IMR-90 (cell line): ENCODE measurements around the gene MRPL12. TPM values are rescaled to one million over a fixed set of nuclear protein-coding genes. Genes with fewer than 3 reads are reported as not detected.

Experiments used
- ATAC-seq: fragments of 200-7000 bp; cut with Tn5 transposase; 2 replicates; pipeline ENCODE4 v1.9.1; 2020; ENCODE audit warnings: low read depth, mild to moderate bottlenecking, moderate library complexity
- BruUV-seq: library from RNA; stranded (reverse); fragments of 400-500 nt; replicated peaks from 2 replicates; lab custom pipeline; 2021; lab: Mats Ljungman, UMichigan
- CTCF ChIA-PET: fragments of 300-600 bp; formaldehyde crosslinking; extraction: SDS; loops from one replicate; lab custom pipeline; 2021; ENCODE audit warnings: antibody characterized with exemption; lab: Yijun Ruan, JAX
- POLR2A ChIA-PET: fragments of 300-600 bp; sonication (Branson Sonifier 250); formaldehyde crosslinking; loops from one replicate; lab custom pipeline; 2022; ENCODE audit warnings: antibody characterized with exemption; ENCODE audit not compliant: unreplicated experiment; lab: Charles Lee
- DNase-seq: peaks from one replicate; pipeline ENCODE4 v3.0.0; 2013
- H2AFZ ChIP-seq: replicated peaks from 2 replicates; pipeline ENCODE3; 2013; ENCODE audit warnings: low read length, mild to moderate bottlenecking; ENCODE audit not compliant: poor library complexity
- H2AK5ac ChIP-seq: 2 replicates; pipeline ENCODE4 v1.6.1; 2013; ENCODE audit warnings: low read depth, low read length, inconsistent platforms
- H2AK9ac ChIP-seq: replicated peaks from 2 replicates; pipeline ENCODE3; 2013; ENCODE audit warnings: mild to moderate bottlenecking, low read depth, low read length, moderate library complexity; ENCODE audit not compliant: poor library complexity
- H2BK120ac ChIP-seq: 2 replicates; pipeline ENCODE4 v1.6.1; 2013; ENCODE audit warnings: low read depth, low read length, inconsistent platforms
- H2BK15ac ChIP-seq: 3 replicates; pipeline ENCODE4 v1.6.1; 2013; ENCODE audit warnings: low read depth, low read length, inconsistent platforms
- H2BK20ac ChIP-seq: 2 replicates; pipeline ENCODE4 v1.6.1; 2013; ENCODE audit warnings: low read depth, mild to moderate bottlenecking, inconsistent platforms, low read length, moderate library complexity
- H2BK5ac ChIP-seq: 2 replicates; pipeline ENCODE4 v1.6.1; 2013; ENCODE audit warnings: mild to moderate bottlenecking, low read depth, low read length, inconsistent platforms; ENCODE audit not compliant: poor library complexity, severe bottlenecking
- H3K14ac ChIP-seq: replicated peaks from 2 replicates; pipeline ENCODE4 v1.6.1; 2013; ENCODE audit warnings: low read depth, low read length, inconsistent platforms
- H3K18ac ChIP-seq: 2 replicates; pipeline ENCODE4 v1.6.1; 2013; ENCODE audit warnings: low read depth, low read length, control low read depth
- H3K23ac ChIP-seq: 2 replicates; pipeline ENCODE4 v1.6.1; 2013; ENCODE audit warnings: low read depth, low read length, inconsistent platforms
- H3K27ac ChIP-seq: 2 replicates; pipeline ENCODE4 v1.5.1; 2013; ENCODE audit warnings: mild to moderate bottlenecking, control low read depth, low read length; ENCODE audit not compliant: insufficient read depth
- H3K27me3 ChIP-seq: 2 replicates; pipeline ENCODE4 v1.6.1; 2013; ENCODE audit warnings: low read length; ENCODE audit not compliant: control insufficient read depth, insufficient read depth
- H3K36me3 ChIP-seq: 2 replicates; pipeline ENCODE4 v1.6.1; 2013; ENCODE audit warnings: low read length, mixed read lengths; ENCODE audit not compliant: control insufficient read depth, insufficient read depth
- H3K4ac ChIP-seq: 2 replicates; pipeline ENCODE4 v1.6.1; 2013; ENCODE audit warnings: low read depth, low read length, inconsistent platforms
- H3K4me1 ChIP-seq: 2 replicates; pipeline ENCODE4 v1.6.1; 2013; ENCODE audit warnings: low read length, mixed read lengths; ENCODE audit not compliant: control insufficient read depth, insufficient read depth
- H3K4me2 ChIP-seq: 2 replicates; pipeline ENCODE4 v1.6.1; 2013; ENCODE audit warnings: low read depth, mild to moderate bottlenecking, control low read depth, low read length, moderate library complexity
- H3K4me3 ChIP-seq: 2 replicates; pipeline ENCODE4 v1.5.1; 2013; ENCODE audit warnings: low read depth, mild to moderate bottlenecking, control low read depth, low read length, moderate library complexity; ENCODE audit not compliant: insufficient read depth
- H3K56ac ChIP-seq: 2 replicates; pipeline ENCODE4 v1.6.1; 2013; ENCODE audit warnings: low read length, inconsistent platforms; ENCODE audit not compliant: insufficient read depth; ENCODE audit errors: extremely low read depth
- H3K79me1 ChIP-seq, 2 experiments: 2 replicates each; pipeline ENCODE4 v1.6.1; 2013; ENCODE audit warnings: low read length in 2 of 2, inconsistent platforms in 1 of 2, low read depth in 1 of 2
- H3K9ac ChIP-seq: 2 replicates; pipeline ENCODE4 v1.6.1; 2013; ENCODE audit warnings: low read depth, low read length, control low read depth
- H3K9me1 ChIP-seq: 2 replicates; pipeline ENCODE4 v1.6.1; 2013; ENCODE audit warnings: low read length, inconsistent platforms; ENCODE audit not compliant: insufficient read depth
- H3K9me3 ChIP-seq: 2 replicates; pipeline ENCODE4 v1.6.1; 2013; ENCODE audit warnings: low read length; ENCODE audit not compliant: control insufficient read depth, insufficient read depth
- H4K20me1 ChIP-seq: 2 replicates; pipeline ENCODE4 v1.6.1; 2013; ENCODE audit warnings: low read length, inconsistent platforms; ENCODE audit not compliant: insufficient read depth
- H4K5ac ChIP-seq: 2 replicates; pipeline ENCODE4 v1.6.1; 2013; ENCODE audit warnings: mild to moderate bottlenecking, low read depth, low read length, control low read depth
- H4K8ac ChIP-seq, 2 experiments: 2 replicates each; pipeline ENCODE4 v1.6.1; 2013; ENCODE audit warnings: low read depth in 2 of 2, low read length in 2 of 2, control low read depth in 1 of 2, inconsistent platforms in 1 of 2
- H4K91ac ChIP-seq: 2 replicates; pipeline ENCODE4 v1.6.1; 2013; ENCODE audit warnings: low read depth, low read length, inconsistent platforms; ENCODE audit not compliant: insufficient read depth
- CEBPB ChIP-seq: IDR thresholded peaks from 2 replicates; pipeline ENCODE4 v1.6.1; 2012; ENCODE audit warnings: low read depth, low read length, improper control_type of control experiment
- CHD1 ChIP-seq: IDR thresholded peaks from 2 replicates; pipeline ENCODE4 v1.6.1; 2012; ENCODE audit warnings: low read depth, low read length, improper control_type of control experiment
- ELK1 ChIP-seq: fragments of 150-350 bp; IDR thresholded peaks from 2 replicates; pipeline ENCODE4 v1.6.1; 2016; ENCODE audit warnings: low read depth, mild to moderate bottlenecking, low read length, moderate library complexity, borderline replicate concordance
- FOS ChIP-seq: fragments of 150-350 bp; IDR thresholded peaks from 2 replicates; pipeline ENCODE4 v1.6.1; 2016; ENCODE audit warnings: low read depth, low read length
- MAFK ChIP-seq: IDR thresholded peaks from 2 replicates; pipeline ENCODE4 v1.6.1; 2012; ENCODE audit warnings: low read depth, low read length, improper control_type of control experiment
- MAZ ChIP-seq: IDR thresholded peaks from 2 replicates; pipeline ENCODE4 v1.6.1; 2012; ENCODE audit warnings: low read depth, mild to moderate bottlenecking, low read length, improper control_type of control experiment, moderate library complexity, borderline replicate concordance
- MXI1 ChIP-seq: IDR thresholded peaks from 2 replicates; pipeline ENCODE4 v1.6.1; 2012; ENCODE audit warnings: low read depth, mild to moderate bottlenecking, low read length, moderate library complexity, borderline replicate concordance
- POLR2A ChIP-seq: IDR thresholded peaks from 2 replicates; pipeline ENCODE4 v1.6.1; 2012; ENCODE audit warnings: mild to moderate bottlenecking, low read depth, low read length
- RCOR1 ChIP-seq: IDR thresholded peaks from 2 replicates; pipeline ENCODE4 v1.6.1; 2012; ENCODE audit warnings: mild to moderate bottlenecking, low read length, improper control_type of control experiment; ENCODE audit not compliant: insufficient replicate concordance
- RFX5 ChIP-seq: IDR thresholded peaks from 2 replicates; pipeline ENCODE4 v1.8.0; 2012; ENCODE audit warnings: low read depth, mild to moderate bottlenecking, low read length, moderate library complexity
- USF2 ChIP-seq: fragments of 150-350 bp; IDR thresholded peaks from 2 replicates; pipeline ENCODE4 v1.6.1; 2017; ENCODE audit warnings: mild to moderate bottlenecking, antibody characterized with exemption, low read length, low read depth
- whole genome bisulfite sequencing, 2 experiments: methylation state at CpG; one replicate each; pipeline versions ENCODE4 v1.1.5 to v1.1.7; 2013; ENCODE audit warnings: missing lambda C conversion rate in 2 of 2; ENCODE audit not compliant: insufficient read length in 1 of 2; ENCODE audit errors: extremely low coverage in 2 of 2; 5-methylcytosine and 5-hydroxymethylcytosine counted together
- dilution Hi-C: fragments of 300-500 bp; cut with HindIII; formaldehyde crosslinking; loops from one replicate; pipeline ENCODE4 v1.14.3; 2018; ENCODE audit warnings: low sequenced_read_pairs; ENCODE audit not compliant: unreplicated experiment
- in situ Hi-C: fragments of 300-500 bp; cut with MboI; formaldehyde crosslinking; loops from 3 replicates; pipeline ENCODE4 v1.14.3; 2019; ENCODE audit warnings: low sequenced_read_pairs, inconsistent platforms, mixed read lengths
- intact Hi-C: fragments of 100-400 bp; cut with micrococcal nuclease; formaldehyde crosslinking; loops from 2 replicates; pipeline ENCODE4 v1.10.0; 2022
- polyA plus RNA-seq, 3 experiments: library from polyadenylated mRNA; depleted of rRNA; stranded (reverse); fragments of >200 nt; gene quantifications; 2 replicates each; pipeline ENCODE4 v1.2.3, GENCODE V29; 2012; ENCODE audit warnings: low replicate concordance in 1 of 3
- total RNA-seq: library from RNA; depleted of rRNA; stranded (reverse); fragments of >200 nt; gene quantifications from 2 replicates; pipeline ENCODE4 v1.2.3, GENCODE V29; 2012

Gene MRPL12
- total and polyA plus RNA-seq, 2 of the 4 experiments (the other 2 are of a cell fraction): 17.2 to 111 TPM

- POLR2A ChIA-PET: no interaction called here
- peaks cover 10% of the 10 kb centered on the region for H3K4me1 ChIP-seq
Measured at GRCh38 chr17:81688616-81689015, 14.6 kb upstream of the MRPL12 start.

More at GRCh38 chr17:81688616-81689015, 14.6 kb upstream of the MRPL12 start:
- Histone ChIP-seq H3K18ac (no peak overlapping the region), H3K79me1 (peaks cover 14 to 63% of the 10 kb centered on the region in 2 experiments), H3K9me3 (no peaks in the 10 kb centered on the region), H4K20me1 (peaks cover 93% of the 10 kb centered on the region), H4K5ac (no peak overlapping the region), H2AFZ (peak overlapping the region; percentile 63), H2BK15ac (no peak overlapping the region), H3K27ac (no peak overlapping the region), H2BK5ac (no peak overlapping the region), H4K91ac (no peak overlapping the region), H3K56ac (no peak overlapping the region), H3K9ac (no peak overlapping the region), H4K8ac (no peak overlapping the region), H2BK120ac (no peak overlapping the region), H2AK9ac (no peak overlapping the region), H3K36me3 (peaks cover 74% of the 10 kb centered on the region), H3K14ac (no peak overlapping the region), H3K27me3 (no peaks in the 10 kb centered on the region), H3K4ac (no peak overlapping the region), H3K23ac (no peak overlapping the region), H2AK5ac (no peak overlapping the region), H3K4me3 (no peak overlapping the region), H3K4me2 (no peak overlapping the region), H2BK20ac (no peak overlapping the region), H3K9me1 (peaks cover 3% of the 10 kb centered on the region; the same call in 1 of the 2 replicates)
- intact Hi-C loops: no loop called here
- TF ChIP-seq RCOR1 (no peak), FOS (no peak), POLR2A (no peak), RFX5 (no peak), CHD1 (no peak), MXI1 (no peak), CEBPB (no peak), MAZ (no peak), ELK1 (no peak), MAFK (no peak), USF2 (no peak)
- 90% methylated on average over 4 of the region's 14 CpGs; no CpG with 5 or more reads in 1 of the 2 experiments for WGBS, 2 experiments
- DNase-seq (no peak), ATAC-seq (no peak)
- CTCF ChIA-PET: no interaction called here
- no TSS peak for BruUV-seq
- dilution Hi-C loops: no loop called here
- in situ Hi-C loops: no loop called here
